T-helper 1 cell treated with Interleukin-12 subunit alpha and Interleukin-12 subunit beta and Interleukin-4 antibody, amounts not matched to agents 30 ng/mL and 1 ng/mL, for 36 hours (primary cell): Measurements from ENCODE around the gene SLC36A1. TPM values are rescaled to one million over a fixed set of nuclear protein-coding genes. Genes with fewer than 3 reads are reported as not detected.

Experiments used
- intact Hi-C: fragments of 100-400 bp; cut with micrococcal nuclease; formaldehyde crosslinking; loops from one replicate; pipeline ENCODE4 v1.15.1; 2024
- total RNA-seq: library from RNA; stranded (reverse); gene quantifications from 2 replicates; pipeline ENCODE4 v1.2.3, GENCODE V29; 2022

SLC36A1 gene
- total RNA-seq, 1 donor from 2014 or later = 6.0 TPM

DNA sequence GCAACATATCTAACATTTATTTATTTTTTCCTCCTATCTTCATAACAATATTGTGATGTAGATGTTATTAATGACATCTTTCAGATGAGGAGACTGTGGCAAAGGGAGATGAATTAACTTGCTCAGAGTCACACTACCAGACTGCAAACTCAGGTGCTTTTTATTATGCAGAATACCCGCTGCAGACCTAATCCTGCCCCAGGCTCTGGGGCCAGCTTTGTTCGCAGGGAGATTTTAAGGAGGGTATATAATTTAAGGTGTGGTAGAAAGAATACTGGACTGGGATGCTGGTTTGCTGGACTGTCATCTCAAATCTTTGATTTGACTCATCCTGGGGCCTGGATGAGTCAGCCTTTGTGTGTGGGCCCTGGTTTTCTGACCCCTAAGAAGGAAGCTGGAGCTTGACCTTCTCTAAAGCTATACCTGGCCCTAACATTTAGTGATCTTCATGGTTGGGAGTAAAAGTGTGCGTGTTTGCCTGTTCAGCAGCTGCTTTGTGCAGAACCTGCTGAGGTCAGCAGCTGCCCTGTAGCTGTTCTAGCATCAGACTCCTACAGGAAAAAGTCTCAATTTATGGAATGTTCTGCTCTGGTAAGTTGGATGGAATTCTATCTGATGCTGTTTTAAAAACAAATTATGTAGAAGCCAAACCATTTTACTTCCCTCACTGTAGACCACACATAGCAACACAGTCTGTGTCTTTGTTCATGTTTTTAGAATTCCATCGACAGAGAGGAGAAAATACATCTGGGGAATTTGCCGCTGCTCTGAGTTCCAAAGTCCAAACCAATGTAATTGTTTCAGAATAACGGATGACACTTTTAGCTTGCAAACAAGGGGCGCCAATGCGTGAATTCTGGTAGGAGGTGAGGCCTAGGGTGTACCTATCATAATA, 4.5 kb downstream of the SLC36A1 start:
- intact Hi-C loops = no loop called here

DNA sequence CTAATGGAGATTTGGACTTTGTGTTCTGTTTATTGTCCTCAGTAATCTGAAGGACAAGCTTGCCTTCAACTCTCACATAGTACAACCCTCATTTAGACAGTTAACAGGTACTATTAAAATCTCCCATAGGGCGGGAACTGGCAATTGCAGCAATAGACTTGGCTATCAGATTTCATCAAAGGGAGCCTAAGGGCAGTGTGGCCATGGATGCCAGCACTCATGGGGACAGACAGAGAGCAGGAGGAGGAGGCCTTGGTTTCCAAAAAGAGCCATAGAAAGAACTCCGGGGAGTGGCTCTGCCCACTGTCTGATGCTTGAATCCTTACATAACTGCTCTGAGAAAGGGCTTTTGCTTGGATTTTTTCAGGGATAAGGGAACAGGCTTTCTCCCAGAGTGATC, 6.8 kb downstream of the SLC36A1 start:
- intact Hi-C loops = no loop called here

DNA sequence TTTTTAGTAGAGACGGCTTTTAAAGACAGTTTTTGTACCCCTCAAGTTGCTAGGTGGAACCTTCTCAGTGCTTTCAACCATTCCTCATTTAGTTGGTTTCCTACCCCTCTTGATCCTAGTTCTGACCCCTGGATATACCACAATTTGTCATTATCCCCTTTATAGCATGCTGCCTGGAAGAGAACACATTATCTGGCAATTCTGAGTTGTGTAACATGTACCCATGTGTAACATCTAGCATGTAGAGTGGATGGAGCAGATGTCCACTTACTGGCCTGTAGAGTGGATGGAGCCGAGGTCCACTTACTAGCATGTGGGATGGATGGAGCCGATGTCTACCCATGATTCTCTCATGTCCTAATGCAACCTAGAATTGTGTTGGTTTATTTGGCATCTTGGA, 7.5 kb downstream of the SLC36A1 start:
- intact Hi-C loops = no loop called here

DNA sequence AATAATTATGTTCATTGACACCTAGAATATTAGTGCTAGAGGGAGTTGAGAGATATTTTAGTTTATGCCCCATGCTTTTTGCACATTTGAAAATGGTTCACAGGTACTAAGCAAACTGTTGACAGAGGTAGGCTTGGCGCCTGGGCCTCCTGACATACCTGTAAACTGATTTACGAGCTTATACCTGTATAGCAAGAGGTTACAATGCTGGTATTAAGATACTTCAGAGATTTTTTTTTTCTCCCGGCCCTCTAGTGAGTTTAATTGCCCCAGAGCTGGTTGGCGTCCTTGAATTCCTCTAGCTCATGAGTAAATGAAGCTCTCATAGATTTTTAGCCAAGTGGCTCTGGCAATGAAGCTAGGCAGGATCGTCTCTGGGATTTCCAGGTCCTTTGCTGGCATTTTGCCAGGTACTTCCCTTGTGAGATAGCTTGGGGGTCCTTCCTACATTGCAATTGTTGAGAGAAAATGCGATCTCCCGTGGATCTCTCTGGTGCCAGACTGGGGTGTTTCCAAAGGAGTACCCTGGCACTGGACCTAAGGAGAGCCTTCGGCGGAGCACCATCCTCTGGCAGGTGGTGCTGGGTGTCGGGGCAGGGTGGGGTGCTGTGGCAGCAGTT, 9.0 kb downstream of the SLC36A1 start:
- intact Hi-C loops = no loop called here

DNA sequence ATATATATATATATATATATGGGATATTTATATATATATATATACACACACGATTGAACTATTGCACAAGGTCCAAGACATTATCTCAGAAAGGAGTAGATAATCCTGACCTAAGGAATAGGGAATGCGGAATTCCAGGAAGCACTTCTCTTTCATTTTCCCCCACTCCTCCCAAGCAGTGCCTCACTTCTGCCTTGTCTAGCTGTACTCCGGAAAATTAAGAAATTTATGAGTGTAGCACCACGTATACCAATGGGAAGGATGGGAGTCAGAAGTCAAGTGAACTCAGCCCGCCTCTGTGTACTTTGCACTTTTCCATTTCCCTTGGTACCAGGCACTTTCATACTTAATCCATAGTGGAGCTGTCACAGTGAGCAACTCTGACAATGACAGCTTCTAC, 10.9 kb downstream of the SLC36A1 start:
- intact Hi-C loops = no loop called here

DNA sequence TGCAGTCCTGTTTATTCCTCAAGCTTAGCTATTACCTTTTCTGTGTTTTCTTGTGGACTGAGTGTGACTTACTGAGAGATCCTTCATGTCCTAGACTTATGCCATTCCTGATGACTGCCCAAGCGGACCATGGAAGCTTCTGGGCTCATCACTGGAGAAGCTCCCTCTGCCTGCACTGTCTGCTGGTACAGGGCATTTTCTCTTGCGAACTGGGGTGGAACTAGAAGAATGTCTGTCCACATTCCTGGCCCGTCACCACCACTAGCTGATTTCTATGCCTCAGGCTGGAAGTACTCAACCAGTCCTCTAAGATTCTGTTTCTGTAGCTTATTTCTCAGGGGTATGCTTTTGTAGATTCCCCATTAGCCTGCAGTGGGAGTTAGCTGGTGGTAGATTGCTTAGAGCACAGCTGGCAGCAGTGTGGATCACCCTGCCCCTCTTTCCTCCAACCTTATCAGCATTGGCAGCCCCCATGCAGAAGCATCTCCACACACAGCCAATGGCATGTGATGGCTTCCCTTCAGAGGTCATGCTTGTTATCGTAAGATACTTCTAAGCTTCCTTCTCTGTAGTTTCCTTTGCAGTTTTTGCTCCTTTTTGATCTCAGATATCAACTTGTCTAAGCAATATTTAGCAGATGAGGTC, 12.4 kb downstream of the SLC36A1 start:
- intact Hi-C loops = no loop called here

DNA sequence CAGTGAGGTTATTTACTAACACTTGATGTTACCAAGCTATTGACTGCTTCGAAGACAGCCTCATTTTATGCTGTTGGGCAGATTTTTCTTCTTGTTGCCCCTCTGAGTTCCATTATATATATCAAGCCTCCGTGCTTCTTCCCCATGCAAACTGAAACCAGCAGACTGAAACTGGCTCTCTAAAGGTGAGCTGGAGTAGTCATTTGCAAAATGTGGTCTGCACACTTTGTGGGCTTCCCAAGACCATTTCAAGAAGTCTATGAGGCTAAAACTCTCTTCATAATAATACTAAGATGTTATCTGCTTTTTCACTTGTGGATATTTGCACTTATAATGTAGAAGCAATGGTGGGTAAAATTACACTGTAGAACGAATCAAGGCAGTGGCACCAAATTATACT, 13.9 kb downstream of the SLC36A1 start:
- intact Hi-C loops = no loop called here

DNA sequence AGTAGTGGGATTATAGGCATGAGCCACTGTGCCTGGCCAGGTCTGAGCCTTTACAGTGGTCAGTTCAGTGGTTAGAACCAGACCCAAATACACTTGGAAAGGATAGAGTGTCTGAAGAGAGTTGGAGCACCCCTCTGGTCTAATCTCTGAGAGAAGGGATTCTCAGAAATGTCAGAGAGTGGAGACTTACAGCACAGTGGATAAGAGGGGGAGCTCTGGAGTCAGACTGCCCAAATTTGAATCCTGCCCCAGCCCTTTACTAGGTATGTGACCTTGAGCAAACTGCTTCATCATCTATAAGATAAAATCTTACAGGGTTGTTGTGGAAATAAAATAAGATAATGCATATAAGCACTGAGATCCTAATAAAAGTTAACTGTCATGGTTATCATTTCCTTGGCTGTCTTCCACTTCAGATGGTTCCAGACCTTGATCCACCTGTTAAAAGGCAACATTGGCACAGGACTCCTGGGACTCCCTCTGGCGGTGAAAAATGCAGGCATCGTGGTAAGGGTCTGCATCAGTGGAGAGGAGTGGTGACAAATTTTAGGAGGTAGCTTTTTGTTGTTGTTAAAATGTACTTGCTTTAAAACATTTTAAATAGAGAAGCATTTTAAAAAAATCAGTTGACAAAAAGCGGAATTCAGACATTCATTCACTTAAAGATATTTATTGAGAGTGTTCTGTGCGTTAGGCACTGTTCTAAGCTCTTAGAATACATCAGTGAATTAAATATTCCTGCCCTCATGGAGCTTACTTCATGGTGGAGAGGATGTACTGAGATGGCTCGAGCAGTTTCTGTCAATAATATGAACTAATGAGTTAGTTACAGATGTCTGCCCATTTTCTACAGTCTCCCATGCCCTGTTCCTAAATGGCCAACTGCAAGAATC, 16.0 kb downstream of the SLC36A1 start:
- intact Hi-C loops = no loop called here

DNA sequence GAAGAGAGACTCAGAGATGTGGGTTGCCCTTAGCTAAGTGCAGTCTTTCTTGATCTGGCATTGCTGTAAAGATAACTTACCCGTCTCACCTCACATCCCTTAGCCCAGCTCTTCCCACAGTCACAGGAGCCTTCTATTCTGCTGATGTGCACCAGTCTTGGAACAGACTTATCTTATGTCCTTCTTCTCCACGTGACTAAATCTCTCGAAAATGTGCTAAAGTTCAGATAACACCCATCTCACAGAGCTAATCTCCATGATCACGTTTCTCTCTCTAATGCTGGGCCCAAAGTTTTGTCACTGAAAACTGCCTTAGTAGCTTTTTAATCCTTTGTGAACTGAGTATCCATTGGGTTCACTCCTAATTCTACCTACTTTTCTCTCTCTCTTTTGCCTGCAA, 16.7 kb downstream of the SLC36A1 start:
- intact Hi-C loops = no loop called here

DNA sequence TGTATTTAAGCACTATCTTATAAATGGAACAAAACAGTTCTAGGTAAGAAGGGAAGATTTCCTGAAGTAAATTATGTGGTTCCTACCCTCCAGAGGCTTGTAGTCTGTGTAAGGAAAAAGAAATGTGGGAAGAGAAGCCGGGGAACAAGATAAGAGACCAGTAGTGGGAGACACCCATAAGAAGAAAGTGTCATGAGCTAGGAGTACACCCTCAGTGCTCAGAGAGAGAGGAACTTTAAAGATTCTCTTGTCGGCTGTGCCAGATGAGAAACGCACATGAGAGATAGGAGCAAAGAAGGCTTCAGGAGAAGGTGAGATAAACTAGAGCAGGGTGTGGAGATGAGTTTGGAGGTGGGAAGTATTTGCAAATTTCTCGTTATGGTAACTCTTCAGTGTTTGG, 18.1 kb downstream of the SLC36A1 start:
- intact Hi-C loops = no loop called here

DNA sequence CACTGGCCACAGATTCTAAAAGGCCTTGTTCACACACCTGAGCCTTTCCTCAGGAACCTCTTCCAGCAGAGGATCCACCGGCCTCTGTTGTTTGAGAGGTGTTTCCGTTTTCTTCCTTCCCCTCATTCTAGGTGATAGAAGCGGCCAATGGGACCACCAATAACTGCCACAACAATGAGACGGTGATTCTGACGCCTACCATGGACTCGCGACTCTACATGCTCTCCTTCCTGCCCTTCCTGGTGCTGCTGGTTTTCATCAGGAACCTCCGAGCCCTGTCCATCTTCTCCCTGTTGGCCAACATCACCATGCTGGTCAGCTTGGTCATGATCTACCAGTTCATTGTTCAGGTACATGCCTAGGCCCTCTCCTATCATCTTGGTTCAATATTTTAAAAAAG, 20.2 kb downstream of the SLC36A1 start:
- intact Hi-C loops = no loop called here

DNA sequence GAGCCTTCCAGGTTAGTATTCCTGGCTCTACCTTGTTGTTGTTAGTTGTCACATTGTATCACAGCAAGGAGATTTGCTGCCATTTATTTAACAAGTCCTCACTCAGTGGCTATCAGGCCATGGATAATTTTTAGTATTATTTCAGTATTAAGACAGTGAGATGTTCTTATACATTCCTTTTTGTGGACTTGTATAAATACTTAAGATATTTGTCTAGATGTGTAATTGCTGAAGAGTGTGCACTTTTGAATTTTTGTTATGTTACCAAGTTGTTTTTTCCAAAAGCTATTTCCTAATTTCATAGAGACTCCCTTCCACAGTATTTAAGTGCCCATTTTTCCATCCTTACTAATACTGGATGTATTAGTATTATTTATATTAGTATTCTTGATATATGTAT, 22.0 kb downstream of the SLC36A1 start:
- intact Hi-C loops = no loop called here

DNA sequence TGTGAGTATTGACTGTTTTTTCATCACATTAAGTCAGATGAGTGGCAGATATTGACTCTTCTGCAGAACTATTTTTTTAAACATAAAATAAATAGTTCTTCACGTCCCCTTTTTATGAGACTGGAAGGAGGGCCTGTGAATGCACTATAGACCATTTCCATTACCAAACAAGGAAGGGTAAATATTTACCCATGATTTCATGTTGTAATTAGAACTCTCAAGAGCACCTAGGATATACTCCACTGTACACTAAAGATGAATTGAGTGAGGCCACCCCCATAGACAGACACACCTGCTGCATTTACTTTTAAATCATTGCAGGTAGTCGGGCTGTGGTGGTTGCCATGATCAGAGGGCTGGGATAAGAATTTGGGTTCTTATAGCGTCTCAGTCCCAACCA, 22.6 kb downstream of the SLC36A1 start:
- intact Hi-C loops = no loop called here

DNA sequence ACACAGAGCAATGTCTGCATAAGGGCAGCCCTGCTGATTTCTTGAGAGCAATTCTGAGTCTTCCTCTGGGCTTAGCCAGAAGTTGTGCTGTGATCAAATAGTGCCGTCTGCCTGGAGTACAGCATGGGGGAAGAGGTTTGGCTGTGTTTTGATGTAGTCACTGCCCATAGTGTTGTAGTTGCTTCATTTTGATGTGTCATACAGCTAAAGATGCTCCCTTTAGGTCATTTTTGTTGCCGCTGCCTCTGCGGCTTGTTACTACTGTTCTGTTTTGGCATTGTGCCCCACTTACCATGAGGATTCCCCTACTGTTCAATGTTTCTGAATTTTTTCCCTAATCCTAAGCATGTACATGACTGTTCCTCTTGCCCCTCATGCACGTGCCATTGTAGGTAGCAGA, 23.0 kb downstream of the SLC36A1 start:
- intact Hi-C loops = no loop called here

DNA sequence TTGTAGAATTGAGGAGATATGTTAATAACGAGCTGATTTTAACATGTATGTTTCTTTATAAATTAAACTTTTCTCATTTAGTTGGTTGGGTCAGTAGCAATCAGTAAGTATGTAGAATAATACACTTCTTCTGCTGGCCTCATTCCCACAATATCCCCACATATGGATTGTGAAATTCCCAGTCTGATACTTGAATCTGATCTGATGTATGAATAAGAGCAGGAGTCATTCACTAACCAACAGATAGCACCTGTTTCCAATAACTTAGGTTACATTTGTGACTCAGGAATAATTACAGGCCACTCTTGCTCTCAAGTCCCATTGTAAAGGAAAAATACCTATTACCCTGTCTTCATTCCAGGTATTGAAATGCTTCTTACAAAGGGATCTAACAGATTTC, 23.9 kb downstream of the SLC36A1 start:
- intact Hi-C loops = no loop called here

DNA sequence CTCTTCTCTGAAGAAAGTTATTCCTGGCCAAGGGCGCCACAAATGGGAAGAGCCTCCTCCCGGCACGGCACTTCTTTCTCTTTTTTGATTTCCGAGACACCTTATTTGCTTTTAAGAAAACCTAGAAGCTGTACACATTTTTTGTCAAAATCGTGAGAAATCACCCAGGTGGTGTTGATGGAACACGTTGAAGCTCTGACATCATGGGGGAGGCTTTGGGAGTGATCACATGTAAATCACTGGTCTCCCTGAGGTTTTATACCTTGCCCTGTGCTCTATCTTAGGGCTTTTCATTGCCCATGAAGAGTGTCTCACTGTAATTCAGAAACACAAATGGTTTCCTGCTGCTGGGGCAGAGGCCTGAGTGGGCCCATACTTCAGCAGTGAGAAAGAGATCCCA, 27.4 kb downstream of the SLC36A1 start:
- intact Hi-C loops = no loop called here

DNA sequence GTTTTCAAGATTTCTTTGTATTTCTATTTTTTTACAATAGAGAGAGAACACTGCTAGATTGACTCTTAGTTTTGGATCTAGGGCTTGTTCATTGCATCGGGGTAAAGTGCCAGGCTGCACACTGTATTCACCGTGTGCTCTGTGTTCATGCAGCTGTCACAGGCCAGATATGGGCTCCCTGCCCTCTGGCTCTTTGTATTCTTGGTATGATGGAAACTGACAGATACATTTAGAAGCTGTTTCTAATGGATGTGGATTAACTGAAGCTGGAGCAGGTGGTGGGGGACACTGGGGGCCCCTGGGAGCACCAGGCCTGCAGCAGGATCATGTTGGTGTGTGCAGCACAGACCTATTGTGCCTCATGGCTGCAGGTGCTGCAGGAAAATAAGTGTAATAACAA, 28.0 kb downstream of the SLC36A1 start:
- intact Hi-C loops = no loop called here

DNA sequence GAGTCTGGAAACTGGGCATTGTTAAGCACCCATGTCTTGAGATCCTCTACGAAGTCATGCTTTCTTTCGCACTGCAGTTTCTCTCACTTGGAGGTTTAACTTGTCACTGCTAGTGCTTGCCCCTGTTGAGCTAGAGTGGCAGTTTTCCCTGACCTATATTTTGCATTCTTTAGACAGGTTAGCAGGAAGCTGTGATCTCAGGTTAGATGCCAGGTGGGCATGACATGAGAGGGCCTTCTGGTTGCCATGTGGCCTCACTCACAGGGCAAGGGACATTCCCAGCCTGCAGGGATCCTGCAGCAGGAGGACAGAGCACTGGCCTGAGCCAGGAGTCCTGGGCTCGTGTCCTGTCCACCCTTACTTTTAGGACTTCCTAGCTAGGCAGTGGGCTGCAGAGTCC, 28.6 kb downstream of the SLC36A1 start:
- intact Hi-C loops = no loop called here

DNA sequence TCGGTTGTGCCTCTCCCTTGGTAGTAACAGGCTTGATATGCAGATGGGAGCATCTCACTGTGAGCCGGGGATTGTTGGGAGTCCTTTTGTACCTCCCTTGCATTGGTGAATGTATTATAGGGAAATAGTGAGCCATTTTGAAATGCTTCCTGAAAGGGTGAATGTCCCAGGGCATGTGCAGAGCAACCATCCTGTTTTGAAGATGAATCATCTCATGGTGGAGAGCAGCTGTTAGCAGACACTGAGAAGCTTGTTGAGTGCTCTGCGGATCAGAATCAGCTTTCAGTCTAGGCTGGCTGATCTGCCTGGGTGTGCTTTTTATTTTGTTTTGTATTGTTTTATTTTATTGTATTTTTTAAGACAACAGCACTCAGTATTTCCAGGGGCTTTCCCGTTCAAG, 29.7 kb downstream of the SLC36A1 start:
- intact Hi-C loops = no loop called here

DNA sequence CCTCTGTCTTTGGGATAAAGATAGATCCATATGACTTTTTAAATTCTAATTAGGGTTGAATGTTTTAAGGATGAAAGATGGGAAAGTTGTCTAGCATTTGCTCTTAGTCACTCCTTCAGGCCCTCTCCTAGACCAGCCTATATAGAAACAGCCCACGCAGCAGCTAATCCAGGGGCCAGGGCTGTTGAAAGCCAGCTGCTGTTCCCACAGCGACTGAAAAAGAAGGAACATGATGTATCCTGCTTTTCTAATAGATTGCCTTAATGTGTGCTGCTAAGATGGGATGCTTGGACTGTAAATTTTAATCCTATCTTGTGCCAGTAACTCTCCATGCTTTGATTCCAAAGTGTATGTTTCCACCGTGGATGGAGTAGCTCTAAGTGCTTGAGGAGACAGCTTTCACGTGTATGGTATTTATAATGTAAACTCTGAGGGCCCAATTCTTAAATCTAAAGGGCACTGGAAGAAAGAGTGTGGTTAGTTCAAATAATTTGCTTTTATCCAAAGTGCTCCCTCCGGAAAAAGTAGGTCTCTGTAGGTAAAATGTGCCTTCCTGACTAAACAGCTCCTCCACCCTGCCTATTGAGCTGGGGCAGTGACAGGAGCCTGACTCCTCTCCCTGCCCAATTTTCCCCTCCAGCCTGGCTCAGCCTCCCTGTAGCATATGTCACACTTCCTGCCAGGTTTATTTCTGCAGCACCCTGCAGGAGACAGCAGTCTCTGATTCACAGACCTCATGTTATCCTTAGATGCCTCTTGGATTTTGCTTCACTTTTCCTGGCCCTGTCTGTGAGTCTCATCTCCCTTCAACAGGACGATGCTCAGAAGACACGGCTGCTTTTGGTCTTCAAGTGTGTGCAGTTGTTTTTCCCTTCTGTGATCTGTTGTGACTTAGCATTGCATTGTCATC, 33.2 kb downstream of the SLC36A1 start:
- intact Hi-C loops = no loop called here
